SK-N-MC (cell line): ENCODE results near the gene ADCY9.

Experiments
- EZH2 ChIP-seq: fragments of 200-600 bp; sonication (generic); IDR thresholded peaks from one replicate; pipeline ENCODE4 v1.6.1; 2017; ENCODE audit warnings: antibody characterized with exemption
- POLR2AphosphoS5 ChIP-seq: IDR thresholded peaks from 2 replicates; pipeline ENCODE4 v1.6.1; 2012; ENCODE audit warnings: mild to moderate bottlenecking, low read depth, low read length, borderline replicate concordance

DNA sequence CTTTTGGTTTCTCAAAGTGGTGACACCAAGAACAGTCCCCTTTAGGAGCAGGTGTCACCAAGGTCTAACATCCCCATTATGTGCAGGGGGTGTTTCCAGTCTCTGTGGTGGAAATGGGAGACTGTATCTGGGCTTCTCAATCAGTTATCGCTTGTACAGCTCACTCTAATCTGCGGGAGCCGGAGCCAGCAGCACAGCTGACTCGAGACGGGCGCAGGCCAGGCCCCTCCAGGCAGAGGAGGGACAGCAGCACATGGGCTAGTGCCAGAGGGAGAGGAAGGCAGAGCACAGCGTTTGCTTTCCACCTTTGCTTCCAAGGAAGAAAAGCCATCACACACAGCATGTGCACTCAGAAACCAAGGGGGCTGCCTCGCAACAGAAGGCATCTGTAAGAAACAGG, 144.5 kb downstream of the ADCY9 start:
- TF ChIP-seq POLR2AphosphoS5 (no peak), EZH2 (no peak)
